ENCODE data around the gene GAB2.

Gene GAB2

DNA sequence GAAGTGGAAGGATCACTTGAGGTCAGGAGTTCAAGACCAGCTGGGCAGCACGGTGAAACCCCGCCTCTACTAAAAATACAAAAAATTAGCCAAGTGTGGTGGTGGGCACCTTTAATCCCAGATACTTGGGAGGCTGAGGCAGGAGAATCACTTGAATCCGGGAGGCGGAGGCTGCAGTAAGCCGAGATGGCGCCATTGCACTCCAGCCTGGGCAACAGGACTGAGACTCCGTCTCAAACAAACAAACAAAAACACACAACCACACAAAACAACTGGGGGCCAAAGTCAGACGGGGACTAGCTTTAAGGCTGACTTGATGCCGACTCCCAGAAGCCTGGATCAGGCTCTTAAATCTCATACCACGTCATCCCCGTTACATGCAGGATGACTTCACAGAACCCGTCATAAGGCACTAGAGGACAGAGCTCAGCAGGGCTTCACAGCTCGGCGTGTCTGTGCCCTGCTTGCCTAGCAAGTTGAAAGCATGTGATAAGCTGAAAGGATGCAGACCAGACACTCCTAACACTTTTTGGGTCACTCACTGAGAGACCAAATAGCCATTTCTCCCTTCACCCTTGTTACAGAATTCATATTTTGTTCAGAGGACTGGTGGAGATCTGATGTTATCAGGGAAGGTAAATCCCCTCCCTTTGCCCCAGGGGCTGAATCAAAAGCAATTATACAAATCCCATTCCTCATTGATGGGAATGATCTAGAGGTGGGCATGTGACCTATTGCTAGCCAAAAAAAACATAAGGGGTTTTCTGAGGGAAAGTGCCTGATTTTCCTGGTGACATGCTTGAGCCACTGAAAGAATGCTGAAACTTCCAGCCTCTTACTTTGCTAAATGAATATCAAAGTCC lies 65.4 kb downstream of the GAB2 start:
- no peak for TF ChIP-seq TAF1 (IDR thresholded peaks at IDR 0.05; ENCODE audit: borderline replicate concordance, insufficient read depth, low read length)
- TF ChIP-seq, protein P1, sequence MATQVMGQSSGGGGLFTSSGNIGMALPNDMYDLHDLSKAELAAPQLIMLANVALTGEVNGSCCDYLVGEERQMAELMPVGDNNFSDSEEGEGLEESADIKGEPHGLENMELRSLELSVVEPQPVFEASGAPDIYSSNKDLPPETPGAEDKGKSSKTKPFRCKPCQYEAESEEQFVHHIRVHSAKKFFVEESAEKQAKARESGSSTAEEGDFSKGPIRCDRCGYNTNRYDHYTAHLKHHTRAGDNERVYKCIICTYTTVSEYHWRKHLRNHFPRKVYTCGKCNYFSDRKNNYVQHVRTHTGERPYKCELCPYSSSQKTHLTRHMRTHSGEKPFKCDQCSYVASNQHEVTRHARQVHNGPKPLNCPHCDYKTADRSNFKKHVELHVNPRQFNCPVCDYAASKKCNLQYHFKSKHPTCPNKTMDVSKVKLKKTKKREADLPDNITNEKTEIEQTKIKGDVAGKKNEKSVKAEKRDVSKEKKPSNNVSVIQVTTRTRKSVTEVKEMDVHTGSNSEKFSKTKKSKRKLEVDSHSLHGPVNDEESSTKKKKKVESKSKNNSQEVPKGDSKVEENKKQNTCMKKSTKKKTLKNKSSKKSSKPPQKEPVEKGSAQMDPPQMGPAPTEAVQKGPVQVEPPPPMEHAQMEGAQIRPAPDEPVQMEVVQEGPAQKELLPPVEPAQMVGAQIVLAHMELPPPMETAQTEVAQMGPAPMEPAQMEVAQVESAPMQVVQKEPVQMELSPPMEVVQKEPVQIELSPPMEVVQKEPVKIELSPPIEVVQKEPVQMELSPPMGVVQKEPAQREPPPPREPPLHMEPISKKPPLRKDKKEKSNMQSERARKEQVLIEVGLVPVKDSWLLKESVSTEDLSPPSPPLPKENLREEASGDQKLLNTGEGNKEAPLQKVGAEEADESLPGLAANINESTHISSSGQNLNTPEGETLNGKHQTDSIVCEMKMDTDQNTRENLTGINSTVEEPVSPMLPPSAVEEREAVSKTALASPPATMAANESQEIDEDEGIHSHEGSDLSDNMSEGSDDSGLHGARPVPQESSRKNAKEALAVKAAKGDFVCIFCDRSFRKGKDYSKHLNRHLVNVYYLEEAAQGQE (IDR thresholded peaks at IDR 0.05; ENCODE audit: insufficient read depth in 1 of 2, low read depth in 2 of 2, low read length in 2 of 2), result no peak
- TF ChIP-seq SIN3A (IDR thresholded peaks at IDR 0.05; ENCODE audit: borderline replicate concordance, insufficient read depth, low read length), result no peak
- TF ChIP-seq POLR2AphosphoS5 (IDR thresholded peaks at IDR 0.05; ENCODE audit: low read depth, low read length), result no peak
- TF ChIP-seq FOXP2 (optimal IDR thresholded peaks at IDR 0.05; ENCODE audit: borderline replicate concordance, extremely low read depth, extremely low read length, insufficient read depth), result no peak

DNA sequence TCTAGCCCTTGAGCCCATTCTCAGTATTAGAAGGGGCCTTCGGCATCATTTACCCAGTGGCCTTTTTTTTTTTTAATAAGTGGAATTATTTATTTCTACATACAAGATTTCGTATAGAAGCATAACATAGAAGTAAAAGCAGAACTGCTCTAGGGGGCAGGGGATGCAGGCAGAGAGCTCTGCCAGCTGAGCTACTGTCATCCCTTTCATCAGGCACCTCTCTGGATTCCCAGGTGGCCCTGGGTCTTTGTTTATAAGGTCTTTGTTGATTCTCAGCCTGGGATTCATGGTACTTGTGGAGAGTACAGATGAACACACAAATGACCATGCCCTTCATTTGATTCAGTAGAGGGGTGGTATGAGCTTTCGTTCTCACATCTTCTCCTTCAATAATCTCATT lies 66.4 kb downstream of the GAB2 start:
- TF ChIP-seq SIN3A (IDR thresholded peaks at IDR 0.05; ENCODE audit: borderline replicate concordance, insufficient read depth, low read length) (no peak), FOXP2 (optimal IDR thresholded peaks at IDR 0.05; ENCODE audit: borderline replicate concordance, extremely low read depth, extremely low read length, insufficient read depth) (no peak)
- TF ChIP-seq, protein P1 (IDR thresholded peaks at IDR 0.05; ENCODE audit: insufficient read depth in 1 of 2, low read depth in 2 of 2, low read length in 2 of 2), result no peak

DNA sequence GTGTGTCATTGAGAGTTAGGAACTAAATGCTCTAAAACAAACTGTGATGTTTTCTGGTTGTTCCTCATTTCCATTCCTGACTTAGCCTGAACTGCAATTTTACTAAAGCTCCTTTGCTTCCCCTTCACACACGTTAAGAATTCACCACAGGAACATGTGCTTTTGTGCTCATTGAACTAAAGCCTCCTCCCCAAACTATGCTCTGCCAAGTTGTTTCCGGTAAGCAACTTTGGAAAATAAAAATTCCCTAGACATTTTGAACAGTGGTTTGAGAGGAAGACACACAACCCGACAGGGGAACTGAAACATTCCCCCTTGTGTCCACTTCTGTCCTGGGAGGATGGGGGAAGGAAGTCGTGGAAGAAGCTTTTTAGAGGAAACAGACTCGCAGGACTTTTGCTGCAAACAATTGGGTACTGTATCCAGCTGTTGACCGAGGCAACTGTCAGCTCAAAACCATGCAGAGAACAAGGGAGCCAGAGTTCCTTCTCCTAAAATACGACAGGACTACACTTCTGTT lies 66.9 kb downstream of the GAB2 start:
- TF ChIP-seq SIN3A (IDR thresholded peaks at IDR 0.05; ENCODE audit: borderline replicate concordance, insufficient read depth, low read length), result peak; percentile 88; the same call in 1 of the 2 replicates
- no peak for TF ChIP-seq FOXP2 (optimal IDR thresholded peaks at IDR 0.05; ENCODE audit: borderline replicate concordance, extremely low read depth, extremely low read length, insufficient read depth)
- 0 out of 2 replicates have a peak, but pooled peaks have one; percentile 21 for TF ChIP-seq POLR2AphosphoS5 (IDR thresholded peaks at IDR 0.05; ENCODE audit: low read depth, low read length)
- TF ChIP-seq, protein P1 (IDR thresholded peaks at IDR 0.05; ENCODE audit: insufficient read depth in 1 of 2, low read depth in 2 of 2, low read length in 2 of 2), result no peak
- TF ChIP-seq TAF1 (IDR thresholded peaks at IDR 0.05; ENCODE audit: borderline replicate concordance, insufficient read depth, low read length), result peak; percentile 38; the same call in 1 of the 2 replicates

DNA sequence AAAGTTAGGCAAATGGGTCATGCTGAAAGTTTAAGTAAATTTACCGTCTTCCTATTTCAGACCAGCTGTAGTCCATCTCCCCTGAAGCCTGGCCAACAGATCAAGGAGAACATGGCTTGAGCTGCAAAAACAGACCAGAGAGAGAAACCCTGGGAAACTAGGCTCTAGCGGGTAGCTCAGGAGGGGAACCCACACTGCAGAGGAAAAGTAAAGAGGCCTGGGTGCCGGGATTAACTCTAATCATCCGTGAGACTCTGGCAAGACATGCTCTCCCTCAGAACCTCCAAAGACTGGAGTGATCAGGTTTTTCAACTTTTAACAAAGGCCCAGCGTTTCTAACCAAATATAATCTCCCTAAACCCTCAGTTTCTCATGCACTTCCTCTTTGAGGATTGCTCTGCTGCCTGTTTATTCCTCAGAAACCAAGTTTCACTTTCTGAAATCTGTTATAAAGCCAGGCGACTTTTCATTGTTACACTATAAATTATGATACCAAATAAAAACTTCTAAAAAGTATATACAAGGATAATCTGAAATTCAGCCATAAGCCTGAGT lies 67.5 kb downstream of the GAB2 start:
- no peak for TF ChIP-seq FOXP2 (optimal IDR thresholded peaks at IDR 0.05; ENCODE audit: borderline replicate concordance, extremely low read depth, extremely low read length, insufficient read depth)
- no peak for TF ChIP-seq SIN3A (IDR thresholded peaks at IDR 0.05; ENCODE audit: borderline replicate concordance, insufficient read depth, low read length)
- TF ChIP-seq, protein P1 (IDR thresholded peaks at IDR 0.05; ENCODE audit: insufficient read depth in 1 of 2, low read depth in 2 of 2, low read length in 2 of 2), result no peak
- TF ChIP-seq POLR2AphosphoS5 (IDR thresholded peaks at IDR 0.05; ENCODE audit: low read depth, low read length), result no peak
- TF ChIP-seq TAF1 (IDR thresholded peaks at IDR 0.05; ENCODE audit: borderline replicate concordance, insufficient read depth, low read length), result no peak
